PC-9 (cell line): ENCODE measurements around the gene TTBK1. TPM values are rescaled to one million over a fixed set of nuclear protein-coding genes. Genes with fewer than 3 reads are reported as not detected.

Source experiments
- BruUV-seq: library from RNA; stranded (reverse); fragments of 400-500 nt; replicated peaks from 2 replicates; lab custom pipeline; 2021; lab: Mats Ljungman, UMichigan
- CTCF ChIA-PET: fragments of 300-600 bp; sonication (Branson Sonifier 250); formaldehyde crosslinking; loops from one replicate; lab custom pipeline; 2022; ENCODE audit warnings: antibody characterized with exemption; lab: Charles Lee
- POLR2A ChIA-PET: fragments of 300-600 bp; sonication (Branson Sonifier 250); formaldehyde crosslinking; loops from one replicate; lab custom pipeline; 2022; ENCODE audit warnings: antibody characterized with exemption; ENCODE audit not compliant: unreplicated experiment; lab: Charles Lee
- DNase-seq, 2 experiments: peaks; one replicate each; pipeline versions ENCODE4 v3.0.0 to v3.0.0-alpha.2; 2015 to 2022; ENCODE audit warnings: mixed read lengths in 1 of 2
- H2AFZ ChIP-seq: fragments of 200-600 bp; sonication (generic); 2 replicates; pipeline ENCODE4 v1.8.1; 2017; ENCODE audit warnings: antibody characterized with exemption
- H3F3A ChIP-seq: fragments of 200-600 bp; sonication (generic); 2 replicates; pipeline ENCODE4 v1.8.1; 2017; ENCODE audit warnings: antibody characterized with exemption, mild to moderate bottlenecking, low read depth; ENCODE audit not compliant: insufficient read depth
- H3K27ac ChIP-seq: fragments of 200-600 bp; sonication (generic); 2 replicates; pipeline ENCODE4 v1.6.1; 2016; ENCODE audit warnings: mixed run types
- H3K27me3 ChIP-seq: fragments of 200-600 bp; sonication (generic); 2 replicates; pipeline ENCODE4 v1.6.1; 2016; ENCODE audit warnings: low read depth, mixed run types; ENCODE audit not compliant: insufficient read depth
- H3K36me3 ChIP-seq: fragments of 200-600 bp; sonication (generic); 2 replicates; pipeline ENCODE4 v1.6.1; 2016; ENCODE audit warnings: low read depth, mixed run types
- H3K4me1 ChIP-seq: fragments of 200-600 bp; sonication (generic); replicated peaks from 2 replicates; pipeline ENCODE4 v1.6.1; 2016; ENCODE audit warnings: mixed run types; ENCODE audit not compliant: insufficient read depth
- H3K4me2 ChIP-seq: fragments of 200-600 bp; sonication (generic); 2 replicates; pipeline ENCODE4 v1.6.1; 2017; ENCODE audit warnings: mixed run types
- H3K4me3 ChIP-seq: fragments of 200-600 bp; sonication (generic); 2 replicates; pipeline ENCODE4 v1.6.1; 2016; ENCODE audit warnings: mixed run types
- H3K79me2 ChIP-seq: fragments of 200-600 bp; sonication (generic); 2 replicates; pipeline ENCODE4 v1.6.1; 2017; ENCODE audit warnings: low read depth, mixed run types
- H3K9me2 ChIP-seq: fragments of 200-600 bp; sonication (generic); 2 replicates; pipeline ENCODE4 v1.8.1; 2017; ENCODE audit warnings: mild to moderate bottlenecking; ENCODE audit not compliant: insufficient read depth
- H3K9me3 ChIP-seq: fragments of 200-600 bp; sonication (generic); 2 replicates; pipeline ENCODE4 v1.8.1; 2016; ENCODE audit warnings: low read depth; ENCODE audit not compliant: insufficient read depth
- H4K20me1 ChIP-seq: fragments of 200-600 bp; sonication (generic); 2 replicates; pipeline ENCODE4 v1.8.1; 2017; ENCODE audit not compliant: insufficient read depth
- EZH2 ChIP-seq: fragments of 200-600 bp; sonication (generic); IDR thresholded peaks from 2 replicates; pipeline ENCODE4 v1.8.0; 2017; ENCODE audit warnings: antibody characterized with exemption, low read depth
- intact Hi-C: fragments of 100-400 bp; cut with micrococcal nuclease; formaldehyde crosslinking; loops from one replicate; pipeline ENCODE4 v1.10.0; 2022; ENCODE audit not compliant: unreplicated experiment
- total RNA-seq: library from RNA; stranded (reverse); gene quantifications from 2 replicates; pipeline ENCODE4 v1.2.3, GENCODE V29; 2021
- TF ChIP-seq, protein P1 (sequence below): fragments of 200-600 bp; sonication (generic); conservative IDR thresholded peaks from 2 replicates; pipeline ENCODE4 v1.6.1; 2017; ENCODE audit warnings: mixed run types, antibody characterized with exemption, mild to moderate bottlenecking, moderate library complexity

Gene TTBK1
- total RNA-seq, 1 experiment from 2014 or later, result 0.07 TPM

DNA sequence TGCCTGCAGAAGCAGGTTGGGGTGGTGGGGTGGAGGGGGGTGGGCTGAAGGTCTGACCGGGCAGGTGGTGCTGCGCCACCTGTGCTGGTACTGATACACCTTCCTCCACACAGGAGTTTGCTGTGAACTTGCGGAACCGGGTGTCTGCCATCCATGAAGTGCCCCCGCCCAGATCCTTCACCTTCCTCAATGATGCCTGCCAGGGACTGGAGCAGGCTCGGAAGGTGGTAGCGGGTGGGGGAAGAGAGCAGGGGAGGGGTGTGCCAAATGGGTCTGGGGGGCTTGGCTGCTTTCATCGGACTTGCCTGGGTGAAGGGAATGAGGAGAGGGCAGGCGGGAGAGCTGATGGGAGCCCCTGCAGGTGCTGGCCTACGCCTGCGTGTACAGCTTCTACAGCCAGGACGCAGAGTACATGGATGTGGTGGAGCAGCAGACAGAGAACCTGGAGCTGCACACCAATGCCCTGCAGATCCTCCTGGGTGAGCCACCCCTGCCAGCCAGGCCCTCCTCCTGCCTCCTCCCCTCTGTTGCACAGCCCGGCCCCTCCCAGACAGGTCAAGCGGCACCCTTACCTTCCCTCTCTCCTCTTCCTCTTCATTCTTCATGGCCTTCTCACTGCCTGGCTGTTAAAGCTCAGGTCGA, 20.7 kb upstream of the TTBK1 start:
- no peaks in the 10 kb centered on the region for H3K4me1 ChIP-seq
- H2AFZ ChIP-seq, result no peak overlapping the region
- no peak overlapping the region for H3K4me3 ChIP-seq
- H4K20me1 ChIP-seq, result no peaks in the 10 kb centered on the region
- ChIA-PET CTCF (no interaction called here), POLR2A (no interaction called here)
- no TSS peak for BruUV-seq
- intact Hi-C loops, result no loop called here
- no peak overlapping the region for H3K4me2 ChIP-seq
- H3K9me3 ChIP-seq, result no peaks in the 10 kb centered on the region
- H3K79me2 ChIP-seq, result no peaks in the 10 kb centered on the region
- DNase-seq, result no peak
- no peaks in the 10 kb centered on the region for H3K9me2 ChIP-seq
- H3F3A ChIP-seq, result no peaks in the 10 kb centered on the region; the same call in 1 of the 2 replicates
- TF ChIP-seq, protein P1, sequence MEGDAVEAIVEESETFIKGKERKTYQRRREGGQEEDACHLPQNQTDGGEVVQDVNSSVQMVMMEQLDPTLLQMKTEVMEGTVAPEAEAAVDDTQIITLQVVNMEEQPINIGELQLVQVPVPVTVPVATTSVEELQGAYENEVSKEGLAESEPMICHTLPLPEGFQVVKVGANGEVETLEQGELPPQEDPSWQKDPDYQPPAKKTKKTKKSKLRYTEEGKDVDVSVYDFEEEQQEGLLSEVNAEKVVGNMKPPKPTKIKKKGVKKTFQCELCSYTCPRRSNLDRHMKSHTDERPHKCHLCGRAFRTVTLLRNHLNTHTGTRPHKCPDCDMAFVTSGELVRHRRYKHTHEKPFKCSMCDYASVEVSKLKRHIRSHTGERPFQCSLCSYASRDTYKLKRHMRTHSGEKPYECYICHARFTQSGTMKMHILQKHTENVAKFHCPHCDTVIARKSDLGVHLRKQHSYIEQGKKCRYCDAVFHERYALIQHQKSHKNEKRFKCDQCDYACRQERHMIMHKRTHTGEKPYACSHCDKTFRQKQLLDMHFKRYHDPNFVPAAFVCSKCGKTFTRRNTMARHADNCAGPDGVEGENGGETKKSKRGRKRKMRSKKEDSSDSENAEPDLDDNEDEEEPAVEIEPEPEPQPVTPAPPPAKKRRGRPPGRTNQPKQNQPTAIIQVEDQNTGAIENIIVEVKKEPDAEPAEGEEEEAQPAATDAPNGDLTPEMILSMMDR, result no peak
- no peak for TF ChIP-seq EZH2
- H3K27ac ChIP-seq, result no peak overlapping the region
- H3K27me3 ChIP-seq, result no peaks in the 10 kb centered on the region
- no peaks in the 10 kb centered on the region for H3K36me3 ChIP-seq

- Histone ChIP-seq H3K79me2 (no peaks in the 10 kb centered on the region), H4K20me1 (no peaks in the 10 kb centered on the region), H3K36me3 (no peaks in the 10 kb centered on the region), H3K4me3 (no peak overlapping the region), H3K4me2 (no peak overlapping the region), H3F3A (no peaks in the 10 kb centered on the region; the same call in 1 of the 2 replicates), H3K27me3 (no peaks in the 10 kb centered on the region), H3K4me1 (0 out of 2 replicates have a peak, but pooled peaks cover 2% of the 10 kb centered on the region), H3K27ac (no peak overlapping the region), H3K9me2 (no peaks in the 10 kb centered on the region), H3K9me3 (no peaks in the 10 kb centered on the region), H2AFZ (no peak overlapping the region)
- intact Hi-C loops, result no loop called here
- POLR2A ChIA-PET, result no interaction called here
- no peak for TF ChIP-seq EZH2
- TF ChIP-seq, protein P1, result no peak
- CTCF ChIA-PET, result no interaction called here
- BruUV-seq, result no TSS peak
- no peak for DNase-seq
These were observed 20.1 kb upstream of the TTBK1 start for GRCh38 chr6:43223175-43223574.

DNA sequence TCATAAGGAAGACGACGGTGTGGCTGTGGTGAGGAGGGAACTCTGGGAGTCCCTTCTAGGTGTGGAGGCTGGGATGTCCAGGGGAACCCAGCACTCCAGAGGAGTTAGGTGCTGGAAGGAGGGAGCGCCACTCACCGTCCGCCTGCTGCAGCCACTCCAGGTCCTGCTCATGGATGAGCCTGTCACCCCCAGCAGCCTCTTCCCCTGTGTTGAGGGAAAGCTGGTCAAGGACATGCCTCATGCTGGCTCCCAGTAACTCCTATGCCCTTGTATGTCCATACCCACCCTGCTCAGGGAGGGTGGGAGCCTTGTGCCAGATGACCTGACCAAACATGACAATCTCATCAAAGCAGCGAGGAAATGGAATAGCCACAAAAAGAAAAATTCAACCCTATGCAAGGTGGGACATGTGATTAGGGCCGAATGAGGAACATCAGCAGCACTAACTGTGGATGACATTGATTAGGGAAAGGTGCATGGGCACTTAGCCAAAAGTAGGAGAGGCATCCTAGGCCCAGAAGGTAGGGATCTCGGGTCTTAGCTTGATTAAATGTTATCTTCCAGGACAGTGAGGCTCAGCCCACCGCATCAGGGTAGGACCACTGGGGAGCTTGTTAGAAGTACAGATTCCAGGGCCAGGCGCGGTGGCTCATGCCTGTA, 17.0 kb upstream of the TTBK1 start:
- BruUV-seq, result no TSS peak
- intact Hi-C loops, result no loop called here
- H3K27ac ChIP-seq, result no peak overlapping the region
- ChIA-PET POLR2A (no interaction called here), CTCF (no interaction called here)
- no peak overlapping the region for H3K4me2 ChIP-seq
- no peaks in the 10 kb centered on the region for H4K20me1 ChIP-seq
- no peaks in the 10 kb centered on the region for H3K9me2 ChIP-seq
- no peaks in the 10 kb centered on the region; the same call in 1 of the 2 replicates for H3F3A ChIP-seq
- no peak overlapping the region for H3K4me3 ChIP-seq
- H3K27me3 ChIP-seq, result no peaks in the 10 kb centered on the region
- H2AFZ ChIP-seq, result no peak overlapping the region
- no peaks in the 10 kb centered on the region for H3K36me3 ChIP-seq
- DNase-seq, result no peak
- H3K9me3 ChIP-seq, result no peaks in the 10 kb centered on the region
- H3K79me2 ChIP-seq, result no peaks in the 10 kb centered on the region
- H3K4me1 ChIP-seq, result 0 out of 2 replicates have a peak, but pooled peaks cover 9% of the 10 kb centered on the region
- TF ChIP-seq, protein P1, result no peak
- no peak for TF ChIP-seq EZH2
